IMR-90 (cell line): Measurements from ENCODE around the gene QDPR. TPM values are rescaled to one million over a fixed set of nuclear protein-coding genes. Genes with fewer than 3 reads are reported as not detected.

Source experiments
- ATAC-seq: fragments of 200-7000 bp; cut with Tn5 transposase; 2 replicates; pipeline ENCODE4 v1.9.1; 2020; ENCODE audit warnings: low read depth, mild to moderate bottlenecking, moderate library complexity
- BruUV-seq: library from RNA; stranded (reverse); fragments of 400-500 nt; replicated peaks from 2 replicates; lab custom pipeline; 2021; lab: Mats Ljungman, UMichigan
- CTCF ChIA-PET: fragments of 300-600 bp; formaldehyde crosslinking; extraction: SDS; loops from one replicate; lab custom pipeline; 2021; ENCODE audit warnings: antibody characterized with exemption; lab: Yijun Ruan, JAX
- POLR2A ChIA-PET: fragments of 300-600 bp; sonication (Branson Sonifier 250); formaldehyde crosslinking; loops from one replicate; lab custom pipeline; 2022; ENCODE audit warnings: antibody characterized with exemption; ENCODE audit not compliant: unreplicated experiment; lab: Charles Lee
- DNase-seq: peaks from one replicate; pipeline ENCODE4 v3.0.0; 2013
- H2AFZ ChIP-seq: replicated peaks from 2 replicates; pipeline ENCODE3; 2013; ENCODE audit warnings: low read length, mild to moderate bottlenecking; ENCODE audit not compliant: poor library complexity
- H2AK5ac ChIP-seq: 2 replicates; pipeline ENCODE4 v1.6.1; 2013; ENCODE audit warnings: low read depth, low read length, inconsistent platforms
- H2AK9ac ChIP-seq: replicated peaks from 2 replicates; pipeline ENCODE3; 2013; ENCODE audit warnings: mild to moderate bottlenecking, low read depth, low read length, moderate library complexity; ENCODE audit not compliant: poor library complexity
- H2BK120ac ChIP-seq: 2 replicates; pipeline ENCODE4 v1.6.1; 2013; ENCODE audit warnings: low read depth, low read length, inconsistent platforms
- H2BK15ac ChIP-seq: 3 replicates; pipeline ENCODE4 v1.6.1; 2013; ENCODE audit warnings: low read depth, low read length, inconsistent platforms
- H2BK20ac ChIP-seq: 2 replicates; pipeline ENCODE4 v1.6.1; 2013; ENCODE audit warnings: low read depth, mild to moderate bottlenecking, inconsistent platforms, low read length, moderate library complexity
- H2BK5ac ChIP-seq: 2 replicates; pipeline ENCODE4 v1.6.1; 2013; ENCODE audit warnings: mild to moderate bottlenecking, low read depth, low read length, inconsistent platforms; ENCODE audit not compliant: poor library complexity, severe bottlenecking
- H3K14ac ChIP-seq: replicated peaks from 2 replicates; pipeline ENCODE4 v1.6.1; 2013; ENCODE audit warnings: low read depth, low read length, inconsistent platforms
- H3K18ac ChIP-seq: 2 replicates; pipeline ENCODE4 v1.6.1; 2013; ENCODE audit warnings: low read depth, low read length, control low read depth
- H3K23ac ChIP-seq: 2 replicates; pipeline ENCODE4 v1.6.1; 2013; ENCODE audit warnings: low read depth, low read length, inconsistent platforms
- H3K27ac ChIP-seq: 2 replicates; pipeline ENCODE4 v1.5.1; 2013; ENCODE audit warnings: mild to moderate bottlenecking, control low read depth, low read length; ENCODE audit not compliant: insufficient read depth
- H3K27me3 ChIP-seq: 2 replicates; pipeline ENCODE4 v1.6.1; 2013; ENCODE audit warnings: low read length; ENCODE audit not compliant: control insufficient read depth, insufficient read depth
- H3K36me3 ChIP-seq: 2 replicates; pipeline ENCODE4 v1.6.1; 2013; ENCODE audit warnings: low read length, mixed read lengths; ENCODE audit not compliant: control insufficient read depth, insufficient read depth
- H3K4ac ChIP-seq: 2 replicates; pipeline ENCODE4 v1.6.1; 2013; ENCODE audit warnings: low read depth, low read length, inconsistent platforms
- H3K4me1 ChIP-seq: 2 replicates; pipeline ENCODE4 v1.6.1; 2013; ENCODE audit warnings: low read length, mixed read lengths; ENCODE audit not compliant: control insufficient read depth, insufficient read depth
- H3K4me2 ChIP-seq: 2 replicates; pipeline ENCODE4 v1.6.1; 2013; ENCODE audit warnings: low read depth, mild to moderate bottlenecking, control low read depth, low read length, moderate library complexity
- H3K4me3 ChIP-seq: 2 replicates; pipeline ENCODE4 v1.5.1; 2013; ENCODE audit warnings: low read depth, mild to moderate bottlenecking, control low read depth, low read length, moderate library complexity; ENCODE audit not compliant: insufficient read depth
- H3K56ac ChIP-seq: 2 replicates; pipeline ENCODE4 v1.6.1; 2013; ENCODE audit warnings: low read length, inconsistent platforms; ENCODE audit not compliant: insufficient read depth; ENCODE audit errors: extremely low read depth
- H3K79me1 ChIP-seq, 2 experiments: 2 replicates each; pipeline ENCODE4 v1.6.1; 2013; ENCODE audit warnings: low read length in 2 of 2, inconsistent platforms in 1 of 2, low read depth in 1 of 2
- H3K9ac ChIP-seq: 2 replicates; pipeline ENCODE4 v1.6.1; 2013; ENCODE audit warnings: low read depth, low read length, control low read depth
- H3K9me1 ChIP-seq: 2 replicates; pipeline ENCODE4 v1.6.1; 2013; ENCODE audit warnings: low read length, inconsistent platforms; ENCODE audit not compliant: insufficient read depth
- H3K9me3 ChIP-seq: 2 replicates; pipeline ENCODE4 v1.6.1; 2013; ENCODE audit warnings: low read length; ENCODE audit not compliant: control insufficient read depth, insufficient read depth
- H4K20me1 ChIP-seq: 2 replicates; pipeline ENCODE4 v1.6.1; 2013; ENCODE audit warnings: low read length, inconsistent platforms; ENCODE audit not compliant: insufficient read depth
- H4K5ac ChIP-seq: 2 replicates; pipeline ENCODE4 v1.6.1; 2013; ENCODE audit warnings: mild to moderate bottlenecking, low read depth, low read length, control low read depth
- H4K8ac ChIP-seq, 2 experiments: 2 replicates each; pipeline ENCODE4 v1.6.1; 2013; ENCODE audit warnings: low read depth in 2 of 2, low read length in 2 of 2, control low read depth in 1 of 2, inconsistent platforms in 1 of 2
- H4K91ac ChIP-seq: 2 replicates; pipeline ENCODE4 v1.6.1; 2013; ENCODE audit warnings: low read depth, low read length, inconsistent platforms; ENCODE audit not compliant: insufficient read depth
- BHLHE40 ChIP-seq: fragments of 150-350 bp; IDR thresholded peaks from 2 replicates; pipeline ENCODE4 v1.6.1; 2016; ENCODE audit warnings: mild to moderate bottlenecking, low read depth, low read length
- MAFK ChIP-seq: IDR thresholded peaks from 2 replicates; pipeline ENCODE4 v1.6.1; 2012; ENCODE audit warnings: low read depth, low read length, improper control_type of control experiment
- MXI1 ChIP-seq: IDR thresholded peaks from 2 replicates; pipeline ENCODE4 v1.6.1; 2012; ENCODE audit warnings: low read depth, mild to moderate bottlenecking, low read length, moderate library complexity, borderline replicate concordance
- POLR2A ChIP-seq: IDR thresholded peaks from 2 replicates; pipeline ENCODE4 v1.6.1; 2012; ENCODE audit warnings: mild to moderate bottlenecking, low read depth, low read length
- RCOR1 ChIP-seq: IDR thresholded peaks from 2 replicates; pipeline ENCODE4 v1.6.1; 2012; ENCODE audit warnings: mild to moderate bottlenecking, low read length, improper control_type of control experiment; ENCODE audit not compliant: insufficient replicate concordance
- RFX5 ChIP-seq: IDR thresholded peaks from 2 replicates; pipeline ENCODE4 v1.8.0; 2012; ENCODE audit warnings: low read depth, mild to moderate bottlenecking, low read length, moderate library complexity
- WGBS, 2 experiments: methylation state at CpG; one replicate each; pipeline versions ENCODE4 v1.1.5 to v1.1.7; 2013; ENCODE audit warnings: missing lambda C conversion rate in 2 of 2; ENCODE audit not compliant: insufficient read length in 1 of 2; ENCODE audit errors: extremely low coverage in 2 of 2; 5-methylcytosine and 5-hydroxymethylcytosine counted together
- dilution Hi-C: fragments of 300-500 bp; cut with HindIII; formaldehyde crosslinking; loops from one replicate; pipeline ENCODE4 v1.14.3; 2018; ENCODE audit warnings: low sequenced_read_pairs; ENCODE audit not compliant: unreplicated experiment
- in situ Hi-C: fragments of 300-500 bp; cut with MboI; formaldehyde crosslinking; loops from 3 replicates; pipeline ENCODE4 v1.14.3; 2019; ENCODE audit warnings: low sequenced_read_pairs, inconsistent platforms, mixed read lengths
- intact Hi-C: fragments of 100-400 bp; cut with micrococcal nuclease; formaldehyde crosslinking; loops from 2 replicates; pipeline ENCODE4 v1.10.0; 2022
- polyA plus RNA-seq, 3 experiments: library from polyadenylated mRNA; depleted of rRNA; stranded (reverse); fragments of >200 nt; gene quantifications; 2 replicates each; pipeline ENCODE4 v1.2.3, GENCODE V29; 2012; ENCODE audit warnings: low replicate concordance in 1 of 3
- total RNA-seq: library from RNA; depleted of rRNA; stranded (reverse); fragments of >200 nt; gene quantifications from 2 replicates; pipeline ENCODE4 v1.2.3, GENCODE V29; 2012

QDPR gene
- total and polyA plus RNA-seq, 2 of the 4 experiments (the other 2 are of a cell fraction) = 10.4 to 31.1 TPM

- H3K9me1 ChIP-seq = no peaks in the 10 kb centered on the region
- no peaks in the 10 kb centered on the region for H4K20me1 ChIP-seq
- no peak for ATAC-seq
- in situ Hi-C loops = loop anchor here (5.0 kb wide), 1 partner anchor 1046 kb away; no protein-coding TSS in a partner anchor
- H3K4ac ChIP-seq = no peak overlapping the region
- no peak for DNase-seq
- dilution Hi-C loops = no loop called here
- H3K27ac ChIP-seq = no peak overlapping the region
- no peak overlapping the region for H4K8ac ChIP-seq
- H3K18ac ChIP-seq = no peak overlapping the region
- ChIA-PET POLR2A (no interaction called here), CTCF (no interaction called here)
- no peak overlapping the region for H2AFZ ChIP-seq
- no peak overlapping the region for H2AK5ac ChIP-seq
- H3K36me3 ChIP-seq = no peaks in the 10 kb centered on the region
- H4K5ac ChIP-seq = no peak overlapping the region
- H3K9ac ChIP-seq = no peak overlapping the region
- no TSS peak for BruUV-seq
- no peak overlapping the region for H3K56ac ChIP-seq
- no peak overlapping the region for H2BK15ac ChIP-seq
- intact Hi-C loops = no loop called here
- H4K91ac ChIP-seq = no peak overlapping the region
- H3K14ac ChIP-seq = no peak overlapping the region
- no peak overlapping the region for H2BK120ac ChIP-seq
- TF ChIP-seq MXI1 (no peak), RCOR1 (no peak), MAFK (no peak), POLR2A (no peak), RFX5 (no peak), BHLHE40 (no peak)
- H2BK5ac ChIP-seq = no peak overlapping the region
- H3K23ac ChIP-seq = no peak overlapping the region
- peaks cover 1% of the 10 kb centered on the region; the same call in 1 of the 2 replicates for H3K4me1 ChIP-seq
- WGBS, 2 experiments = 74% methylated on average over 8 of the region's 10 CpGs; no CpG with 5 or more reads in 1 of the 2 experiments
- H3K27me3 ChIP-seq = no peaks in the 10 kb centered on the region
- no peak overlapping the region for H3K4me2 ChIP-seq
- no peaks in the 10 kb centered on the region for H3K9me3 ChIP-seq
- no peak overlapping the region for H2AK9ac ChIP-seq
- H2BK20ac ChIP-seq = no peak overlapping the region
- no peaks in the 10 kb centered on the region for H3K79me1 ChIP-seq
- H3K4me3 ChIP-seq = no peak overlapping the region
These were observed 34.3 kb upstream of the QDPR start for GRCh38 chr4:17546222-17546621.
